Measurements from ENCODE around the gene PPT2. TPM values are rescaled to one million over a fixed set of nuclear protein-coding genes. Genes with fewer than 3 reads are reported as not detected.

Gene PPT2
- total and polyA plus RNA-seq, 2 of the 8 experiments (the other 6 are each of a cell fraction or from before 2014, with no cell fraction given) = 24.1 to 39.5 TPM

GRCh38 chr6:32190911-32191677 is 37.2 kb downstream of the PPT2 start:
- H3K4me3 ChIP-seq (ENCODE audit: extremely low read depth in 1 of 4, insufficient read depth in 2 of 4, low read depth in 3 of 4, low read length in 4 of 4) = peak overlapping the region in 3 of 4 experiments; percentile 30 to 87 (median 59); a peak in 2 of 8 replicates
- H4K20me1 ChIP-seq (replicated peaks in 1 of 2; ENCODE audit: control insufficient read depth in 1 of 2, insufficient read depth in 2 of 2, low read length in 2 of 2) = peaks cover 0 to 3% of the 10 kb centered on the region in 2 experiments
- peak overlapping the region; percentile 75 for H3K4ac ChIP-seq (replicated peaks; ENCODE audit: insufficient read length, low read depth, low read length)
- peaks cover 8 to 36% (median 18%) of the 10 kb centered on the region in 4 experiments for H3K4me1 ChIP-seq (replicated peaks in 1 of 4; ENCODE audit: control insufficient read depth in 3 of 4, insufficient read depth in 4 of 4, low read length in 3 of 4)
- no peak overlapping the region for H2AFZ ChIP-seq (ENCODE audit: low read length)
- H3K79me1 ChIP-seq (ENCODE audit: low read depth, low read length) = peaks cover 2% of the 10 kb centered on the region; the same call in 1 of the 2 replicates
- no peaks in the 10 kb centered on the region for H3K9me3 ChIP-seq (ENCODE audit: insufficient read depth in 2 of 2, low read depth in 1 of 2, low read length in 1 of 2)
- peak overlapping the region; percentile 76 for H4K91ac ChIP-seq (replicated peaks; ENCODE audit: insufficient read length, low read length)
- peak overlapping the region; percentile 75 for H3K18ac ChIP-seq (ENCODE audit: extremely low read depth, low read length)
- H3K36me3 ChIP-seq (ENCODE audit: control insufficient read depth in 2 of 4, insufficient read depth in 4 of 4, low read length in 3 of 4) = peaks cover 2 to 18% (median 14%) of the 10 kb centered on the region in 4 experiments; a peak in 7 of 8 replicates
- no peak for TF ChIP-seq RXRA (IDR thresholded peaks at IDR 0.05; ENCODE audit: insufficient read depth, low read depth, low read length)
- no peak for TF ChIP-seq CHD2 (IDR thresholded peaks at IDR 0.05; ENCODE audit: low read length)
- TF ChIP-seq MAX (IDR thresholded peaks at IDR 0.05) = no peak
- TF ChIP-seq CHD1 (IDR thresholded peaks at IDR 0.05; ENCODE audit: low read depth, low read length) = no peak
- TF ChIP-seq SP1 (IDR thresholded peaks at IDR 0.05; ENCODE audit: low read depth, low read length) = no peak
- H2BK5ac ChIP-seq (ENCODE audit: low read depth, low read length) = peak overlapping the region; percentile 55; the same call in 1 of the 2 replicates
- H3K27ac ChIP-seq (ENCODE audit: low read depth, low read length) = no peak overlapping the region
- peak overlapping the region; percentile 28; the same call in 1 of the 2 replicates for H2AK5ac ChIP-seq (ENCODE audit: low read depth, low read length)
- no peak overlapping the region for H3K56ac ChIP-seq (replicated peaks; ENCODE audit: insufficient read length, low read depth, low read length)
- peaks cover 0 to 13% of the 10 kb centered on the region in 2 experiments; a peak in 2 of 4 replicates for H3K79me2 ChIP-seq (ENCODE audit: control insufficient read depth in 1 of 2, insufficient read depth in 2 of 2, low read length in 2 of 2)
- peaks cover 10% of the 10 kb centered on the region for H3K23me2 ChIP-seq (ENCODE audit: low read depth, low read length)
- H3K23ac ChIP-seq (ENCODE audit: insufficient read length) = no peak overlapping the region
- no peak overlapping the region for H3K14ac ChIP-seq (ENCODE audit: insufficient read length)
- H3K27me3 ChIP-seq (replicated peaks in 1 of 4; ENCODE audit: control insufficient read depth in 3 of 4, extremely low read depth in 1 of 4, insufficient read depth in 3 of 4, low read length in 3 of 4) = no peaks in the 10 kb centered on the region
- POLR2A ChIA-PET (ENCODE audit: partially characterized antibody) = interaction anchor here (1.0 to 13.3 kb wide), 7 partner anchors 12 to 91 kb away, joined by 3 to 194 read pairs (median 5); partner anchors contain the start of genes AGPAT1, EGFL8, PRRT1 and RNF5
- peak overlapping the region; percentile 92; the same call in 1 of the 2 replicates for H2BK12ac ChIP-seq (ENCODE audit: low read depth, low read length)
- no peak for FAIRE-seq
- H3K9ac ChIP-seq (replicated peaks in 1 of 4; ENCODE audit: extremely low read depth in 1 of 4, low read depth in 3 of 4, low read length in 3 of 4) = no peak overlapping the region; a peak in 2 of 7 replicates
- 88% methylated on average over 8 of the region's 8 CpGs; no CpG with 5 or more reads in 1 of the 2 experiments for WGBS, 2 experiments (ENCODE audit: extremely low coverage in 1 of 2, insufficient coverage in 1 of 2, insufficient read length in 1 of 2, insufficient replicate concordance in 2 of 2, low coverage in 1 of 2, low lambda C conversion rate in 2 of 2, missing lambda C conversion rate in 1 of 2)
- H2BK15ac ChIP-seq (ENCODE audit: low read length) = peak overlapping the region; percentile 67; the same call in 1 of the 2 replicates
- CTCF ChIA-PET (ENCODE audit: partially characterized antibody) = interaction anchor here (1.1 to 2.5 kb wide), 4 partner anchors 12 to 73 kb away, joined by 3 to 12 read pairs (median 8); partner anchors contain the start of gene RNF5
- H4K8ac ChIP-seq (ENCODE audit: extremely low read depth, insufficient read depth, low read length) = no peak overlapping the region
- H2BK120ac ChIP-seq (replicated peaks; ENCODE audit: low read depth, low read length) = peak overlapping the region; percentile 50
- DNase-seq (ENCODE audit: low read depth in 1 of 2, low spot score in 2 of 2) = no peak
- 0 out of 2 replicates have a peak overlapping the region, but pooled peaks have one; percentile 48 for H2BK20ac ChIP-seq (ENCODE audit: low read length)
- H3K4me2 ChIP-seq (ENCODE audit: insufficient read depth in 1 of 2, low read depth in 2 of 2, low read length in 2 of 2) = peak overlapping the region; percentile 79 to 90
- H4K5ac ChIP-seq (ENCODE audit: insufficient read length, low read depth, low read length) = peak overlapping the region; percentile 0

All from H1 (cell line).